ENCODE results near the gene GPSM1.

- TF ChIP-seq, protein P1, sequence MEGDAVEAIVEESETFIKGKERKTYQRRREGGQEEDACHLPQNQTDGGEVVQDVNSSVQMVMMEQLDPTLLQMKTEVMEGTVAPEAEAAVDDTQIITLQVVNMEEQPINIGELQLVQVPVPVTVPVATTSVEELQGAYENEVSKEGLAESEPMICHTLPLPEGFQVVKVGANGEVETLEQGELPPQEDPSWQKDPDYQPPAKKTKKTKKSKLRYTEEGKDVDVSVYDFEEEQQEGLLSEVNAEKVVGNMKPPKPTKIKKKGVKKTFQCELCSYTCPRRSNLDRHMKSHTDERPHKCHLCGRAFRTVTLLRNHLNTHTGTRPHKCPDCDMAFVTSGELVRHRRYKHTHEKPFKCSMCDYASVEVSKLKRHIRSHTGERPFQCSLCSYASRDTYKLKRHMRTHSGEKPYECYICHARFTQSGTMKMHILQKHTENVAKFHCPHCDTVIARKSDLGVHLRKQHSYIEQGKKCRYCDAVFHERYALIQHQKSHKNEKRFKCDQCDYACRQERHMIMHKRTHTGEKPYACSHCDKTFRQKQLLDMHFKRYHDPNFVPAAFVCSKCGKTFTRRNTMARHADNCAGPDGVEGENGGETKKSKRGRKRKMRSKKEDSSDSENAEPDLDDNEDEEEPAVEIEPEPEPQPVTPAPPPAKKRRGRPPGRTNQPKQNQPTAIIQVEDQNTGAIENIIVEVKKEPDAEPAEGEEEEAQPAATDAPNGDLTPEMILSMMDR (IDR thresholded peaks at IDR 0.05 in 8 of 11, conservative IDR thresholded peaks at IDR 0.05 in 3 of 11), result no peak
- TF ChIP-seq POLR2AphosphoS5 (IDR thresholded peaks at IDR 0.05), result no peak
- TF ChIP-seq POLR2A (IDR thresholded peaks at IDR 0.05), result no peak
Observed at GRCh38 chr9:136351252-136351800, 24.0 kb downstream of the GPSM1 start.
